ENCODE results near the gene TBC1D25. TPM values are rescaled to one million over a fixed set of nuclear protein-coding genes. Genes with fewer than 3 reads are reported as not detected.

TBC1D25 gene
- polyA plus RNA-seq, 10 donors = 6.8 to 10.1 (median 8.4) TPM

GRCh38 chrX:48599341-48599740, 59.8 kb downstream of the TBC1D25 start:
- no peak for DNase-seq

DNA sequence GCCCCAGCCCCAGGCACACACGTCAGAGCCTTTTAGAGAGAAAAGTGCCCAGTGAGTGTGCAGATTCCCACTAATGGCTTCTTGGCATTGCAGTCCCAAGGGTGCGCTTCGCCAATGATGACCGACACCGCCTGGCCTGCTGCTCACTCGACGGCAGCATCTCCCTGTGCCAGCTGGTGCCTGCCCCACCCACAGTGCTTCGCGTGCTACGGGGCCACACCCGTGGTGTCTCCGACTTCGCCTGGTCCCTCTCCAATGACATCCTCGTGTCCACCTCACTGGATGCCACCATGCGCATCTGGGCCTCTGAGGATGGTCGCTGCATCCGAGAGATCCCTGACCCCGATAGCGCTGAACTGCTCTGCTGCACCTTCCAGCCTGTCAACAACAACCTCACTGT, 60.7 kb downstream of the TBC1D25 start:
- DNase-seq = no peak

- no peak for DNase-seq
These were observed 62.4 kb downstream of the TBC1D25 start for GRCh38 chrX:48601741-48602394.

DNA sequence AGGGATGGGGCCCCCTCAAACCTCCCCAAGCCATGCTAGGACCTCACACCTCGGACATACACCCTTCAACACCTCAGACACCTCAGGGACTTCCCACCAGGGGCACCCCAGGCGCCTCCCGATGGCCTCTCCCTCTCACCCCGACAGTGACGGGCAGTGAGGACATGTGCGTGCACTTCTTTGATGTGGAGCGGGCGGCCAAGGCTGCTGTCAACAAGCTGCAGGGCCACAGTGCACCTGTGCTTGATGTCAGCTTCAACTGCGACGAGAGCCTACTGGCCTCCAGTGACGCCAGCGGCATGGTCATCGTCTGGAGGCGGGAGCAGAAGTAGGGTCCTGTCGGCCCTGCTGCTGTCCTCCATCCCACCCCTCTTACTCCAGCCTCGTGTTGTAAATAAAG, 65.2 kb downstream of the TBC1D25 start:
- no peak for DNase-seq

- no peak for DNase-seq
These were observed 66.6 kb downstream of the TBC1D25 start for GRCh38 chrX:48606091-48606490.

GRCh38 chrX:48611703-48612102, 72.2 kb downstream of the TBC1D25 start:
- no peak for DNase-seq

Other genes starting within 250 kb of the TBC1D25 start
- gene SSX3, start 183.0 kb upstream of the TBC1D25 start, polyA plus RNA-seq (ENCODE audit: insufficient read length in 10 of 10) = not detected
- not detected for gene SSX4, start 156.2 kb upstream of the TBC1D25 start, polyA plus RNA-seq (ENCODE audit: insufficient read length in 10 of 10)
- gene SSX4B, start 127.8 kb upstream of the TBC1D25 start, polyA plus RNA-seq (ENCODE audit: insufficient read length in 10 of 10) = not detected
- gene SLC38A5, start 69.5 kb upstream of the TBC1D25 start, polyA plus RNA-seq (ENCODE audit: insufficient read length in 10 of 10) = 10 to 100 TPM in 1 of 10 donors, 1 to 10 TPM in 9; 5.0 to 10.5 (median 7.9) TPM
- 10 to 100 TPM; 22.5 to 35.8 (median 26.3) TPM for gene FTSJ1, start 63.5 kb upstream of the TBC1D25 start, polyA plus RNA-seq (ENCODE audit: insufficient read length in 10 of 10)
- gene PORCN, start 30.7 kb upstream of the TBC1D25 start, polyA plus RNA-seq (ENCODE audit: insufficient read length in 10 of 10) = 1 to 10 TPM; 2.3 to 4.7 (median 3.7) TPM
- gene EBP, start 17.9 kb upstream of the TBC1D25 start, polyA plus RNA-seq (ENCODE audit: insufficient read length in 10 of 10) = 10 to 100 TPM; 14.4 to 24.9 (median 16.5) TPM
- 100 to 1,000 TPM; 227 to 395 (median 356) TPM for gene RBM3, start 34.8 kb downstream of the TBC1D25 start, polyA plus RNA-seq (ENCODE audit: insufficient read length in 10 of 10)
- gene WDR13, start 57.8 kb downstream of the TBC1D25 start, polyA plus RNA-seq (ENCODE audit: insufficient read length in 10 of 10) = 100 to 1,000 TPM in 2 of 10 donors, 10 to 100 TPM in 8; 83.4 to 115 (median 94.9) TPM
- 1 to 10 TPM; 3.0 to 8.0 (median 3.9) TPM for gene WAS, start 144.1 kb downstream of the TBC1D25 start, polyA plus RNA-seq (ENCODE audit: insufficient read length in 10 of 10)
- 1 to 10 TPM; 3.2 to 5.5 (median 3.9) TPM for gene SUV39H1, start 157.0 kb downstream of the TBC1D25 start, polyA plus RNA-seq (ENCODE audit: insufficient read length in 10 of 10)
- gene GLOD5, start 222.0 kb downstream of the TBC1D25 start, polyA plus RNA-seq (ENCODE audit: insufficient read length in 10 of 10) = not detected
- 1 to 10 TPM in 2 of 10 donors, under 1 TPM in 8; 0.28 to 1.9 (median 0.65) TPM for gene GATA1, start 246.9 kb downstream of the TBC1D25 start, polyA plus RNA-seq (ENCODE audit: insufficient read length in 10 of 10)

All from muscle of back (tissue), 11 donors.